HCT116 (cell line): Measurements from ENCODE around the gene PLSCR4.

ENCODE experiments used
- CBX3 ChIP-seq: IDR thresholded peaks from 2 replicates; pipeline ENCODE4 v1.6.1; 2012; ENCODE audit warnings: low read depth
- CTCF ChIP-seq, 3 experiments: fragments of 200-600 bp in 1 of 3; sonication (generic) in 1 of 3; IDR thresholded peaks in 2 of 3; conservative IDR thresholded peaks in 1 of 3; 2 replicates each; pipeline ENCODE4 v1.5.1; 2012 to 2017; ENCODE audit warnings: low read depth in 2 of 3, low read length in 2 of 3, antibody characterized with exemption in 1 of 3, borderline replicate concordance in 1 of 3, control low read depth in 1 of 3, mild to moderate bottlenecking in 1 of 3, mixed read lengths in 1 of 3, mixed run types in 1 of 3, moderate library complexity in 1 of 3; ENCODE audit not compliant: insufficient read depth in 1 of 3
- EZH2phosphoT487 ChIP-seq: fragments of 200-600 bp; IDR thresholded peaks from 2 replicates; pipeline ENCODE4 v1.6.1; 2018; ENCODE audit warnings: antibody characterized with exemption, borderline replicate concordance
- MAX ChIP-seq: IDR thresholded peaks from 2 replicates; pipeline ENCODE4 v1.6.1; 2012
- POLR2A ChIP-seq: IDR thresholded peaks from 2 replicates; pipeline ENCODE4 v1.7.0; 2011; ENCODE audit warnings: borderline replicate concordance; ENCODE audit not compliant: insufficient read depth, insufficient read length; ENCODE audit errors: extremely low read depth

DNA sequence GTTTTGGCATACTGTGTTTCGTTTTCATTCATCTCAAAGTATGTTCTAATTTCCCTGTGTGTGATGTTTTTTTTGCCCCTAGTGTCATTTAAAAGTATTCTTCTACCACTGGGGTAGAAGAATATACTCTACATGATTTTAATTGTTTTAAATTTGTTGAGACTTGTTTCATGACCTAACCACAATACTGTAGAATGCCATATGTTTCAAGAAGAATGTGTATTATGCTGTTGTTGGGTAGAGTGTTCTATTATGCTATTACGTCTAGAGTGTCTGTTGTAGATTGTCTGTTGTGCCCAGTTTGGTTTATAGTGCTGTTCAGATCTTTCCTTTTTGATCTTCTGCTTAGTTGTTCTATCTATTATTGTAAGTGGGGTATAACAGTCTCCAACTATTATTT lies 36.4 kb downstream of the PLSCR4 start:
- TF ChIP-seq POLR2A: no peak
- TF ChIP-seq EZH2phosphoT487: no peak
- TF ChIP-seq CBX3: no peak
- TF ChIP-seq CTCF (IDR thresholded peaks at IDR 0.05 in 2 of 3, conservative IDR thresholded peaks at IDR 0.05 in 1 of 3; ENCODE audit: borderline replicate concordance in 1 of 3, insufficient read depth in 1 of 3, low read depth in 2 of 3, low read length in 2 of 3): no peak
- no peak for TF ChIP-seq MAX
